ENCODE data around the gene ZNF70.

The ZNF70 gene

GRCh38 chr22:23778577-23778900, 27.6 kb upstream of the ZNF70 start:
- DNase-seq: no peak

- no peak for DNase-seq
Measured at GRCh38 chr22:23777776-23778576, 27.1 kb upstream of the ZNF70 start.

- DNase-seq: no peak
Measured at GRCh38 chr22:23775779-23776375, 25.0 kb upstream of the ZNF70 start.

GRCh38 chr22:23774922-23775436, 24.1 kb upstream of the ZNF70 start:
- DNase-seq: no peak

GRCh38 chr22:23774114-23774921, 23.4 kb upstream of the ZNF70 start:
- DNase-seq: no peak

- no peak for DNase-seq
Measured at GRCh38 chr22:23773483-23774113, 22.7 kb upstream of the ZNF70 start.

- no peak for DNase-seq
Measured at GRCh38 chr22:23772649-23773473, 21.9 kb upstream of the ZNF70 start, which contains the start of gene MMP11. Gene MMP11, plus strand, starts transcription at chr22:23772849. Its CDS starts 22 bp downstream, at chr22:23772871.

GRCh38 chr22:23772315-23772648, 21.4 kb upstream of the ZNF70 start:
- DNase-seq: no peak

- no peak for DNase-seq
Measured at GRCh38 chr22:23769321-23769965, 18.5 kb upstream of the ZNF70 start.

GRCh38 chr22:23767673-23768548, 17.0 kb upstream of the ZNF70 start, which contains the start of gene CHCHD10:
Gene CHCHD10, minus strand, starts transcription at chr22:23767972. Its CDS starts 98 bp downstream, at chr22:23767874.
- peak; percentile 30 for DNase-seq

GRCh38 chr22:23767303-23767672, 16.4 kb upstream of the ZNF70 start:
- no peak for DNase-seq

- no peak for DNase-seq
Measured at GRCh38 chr22:23764899-23765881, 14.3 kb upstream of the ZNF70 start.

- no peak for DNase-seq
Measured at GRCh38 chr22:23763954-23764353, 13.0 kb upstream of the ZNF70 start.

- DNase-seq: no peak
Measured at GRCh38 chr22:23763579-23763945, 12.7 kb upstream of the ZNF70 start.

- DNase-seq: no peak
Measured at GRCh38 chr22:23762842-23763578, 12.1 kb upstream of the ZNF70 start, which contains the start of gene C22orf15. Gene C22orf15, plus strand, starts transcription at chr22:23762990. Its CDS starts 317 bp downstream, at chr22:23763307.

- no peak for DNase-seq
Measured at GRCh38 chr22:23760056-23760455, 9.1 kb upstream of the ZNF70 start.

- DNase-seq: no peak
Measured at GRCh38 chr22:23759566-23759965, 8.7 kb upstream of the ZNF70 start.

- no peak for DNase-seq
Measured at GRCh38 chr22:23756891-23757290, 6.0 kb upstream of the ZNF70 start.

- no peak for DNase-seq
Measured at GRCh38 chr22:23755711-23756110, 4.8 kb upstream of the ZNF70 start.
